Hematopoietic multipotent progenitor cell treated with erythropoietin and hydrocortisone succinate and interleukin-3 and kit ligand, for 6 days (in vitro differentiated cells): ENCODE measurements around the gene ABHD8.

Experiments used
- DNase-seq: peaks from one replicate; pipeline ENCODE4 v3.0.0-alpha.2; 2015

ABHD8 gene

DNA sequence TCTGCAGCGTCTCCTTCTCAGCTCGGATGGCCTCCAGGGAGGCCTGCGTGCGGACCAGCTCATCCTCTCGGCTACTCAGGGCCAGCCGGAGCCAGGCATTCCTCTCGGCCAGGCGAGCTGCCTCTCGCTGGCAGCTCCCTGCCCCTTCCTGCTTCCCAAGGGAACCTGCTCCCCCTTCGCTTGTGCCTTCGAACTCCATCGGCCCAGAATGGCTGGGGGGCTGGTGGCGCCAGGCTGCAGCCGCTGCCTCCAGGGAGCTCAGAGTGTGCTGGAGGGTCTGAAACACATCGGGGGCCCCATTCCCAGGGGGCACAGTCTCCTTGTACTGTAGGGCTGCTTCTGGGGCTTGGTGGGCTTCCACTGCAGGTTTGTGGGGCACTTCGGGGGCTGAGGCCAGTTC, 40.7 kb downstream of the ABHD8 start:
- no peak for DNase-seq

- peak; percentile 93 for DNase-seq
These were observed 42.3 kb downstream of the ABHD8 start for GRCh38 chr19:17260842-17261325.

GRCh38 chr19:17259934-17260333, 43.3 kb downstream of the ABHD8 start:
- DNase-seq, result no peak

GRCh38 chr19:17259118-17259780, 44.0 kb downstream of the ABHD8 start:
- DNase-seq, result no peak

- DNase-seq, result no peak
These were observed 47.1 kb downstream of the ABHD8 start for GRCh38 chr19:17256130-17256529.

- no peak for DNase-seq
These were observed 48.0 kb downstream of the ABHD8 start for GRCh38 chr19:17255150-17255621.

- DNase-seq, result no peak
These were observed 48.6 kb downstream of the ABHD8 start for GRCh38 chr19:17254636-17255035.

GRCh38 chr19:17249887-17250548, 53.2 kb downstream of the ABHD8 start:
- no peak for DNase-seq

DNA sequence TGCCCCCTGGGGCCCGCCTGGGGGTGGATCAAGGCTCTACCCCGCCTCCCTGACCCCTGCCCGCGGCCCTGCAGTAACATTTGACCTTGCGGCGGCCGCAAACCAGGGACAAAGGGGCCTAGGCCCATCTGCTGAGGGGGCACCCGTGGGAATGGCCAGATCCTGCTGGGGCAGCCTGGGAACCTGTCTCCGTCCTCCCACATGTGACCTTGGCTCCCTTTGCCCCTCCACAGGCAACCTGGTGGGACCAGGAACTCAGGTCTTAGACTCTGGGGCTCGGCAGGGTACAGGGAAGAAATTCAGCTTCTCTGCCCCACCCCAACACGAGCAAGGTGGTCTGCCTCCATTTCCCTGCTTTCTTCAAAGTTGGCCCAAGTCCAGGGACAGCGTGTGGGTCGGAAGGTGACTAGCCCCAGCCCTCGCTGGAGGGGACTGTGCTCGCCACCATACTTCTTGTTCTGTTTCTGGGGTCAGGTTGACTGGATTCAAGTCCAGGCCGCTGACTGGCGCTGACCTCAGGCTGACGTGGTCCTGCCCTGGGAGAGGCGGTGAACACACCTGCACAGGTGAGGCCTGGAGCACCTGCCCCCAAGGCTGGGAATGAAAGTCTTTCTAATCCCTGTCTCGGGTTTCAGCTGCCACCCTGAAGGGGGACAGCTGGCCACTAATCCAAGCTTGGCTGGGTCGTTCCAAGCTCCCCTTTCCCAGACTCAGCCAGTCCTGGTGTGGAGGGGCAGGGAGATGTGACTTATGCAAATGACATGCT, 55.0 kb downstream of the ABHD8 start:
- no peak for DNase-seq

- no peak for DNase-seq
These were observed 56.4 kb downstream of the ABHD8 start for GRCh38 chr19:17246681-17247425.

DNA sequence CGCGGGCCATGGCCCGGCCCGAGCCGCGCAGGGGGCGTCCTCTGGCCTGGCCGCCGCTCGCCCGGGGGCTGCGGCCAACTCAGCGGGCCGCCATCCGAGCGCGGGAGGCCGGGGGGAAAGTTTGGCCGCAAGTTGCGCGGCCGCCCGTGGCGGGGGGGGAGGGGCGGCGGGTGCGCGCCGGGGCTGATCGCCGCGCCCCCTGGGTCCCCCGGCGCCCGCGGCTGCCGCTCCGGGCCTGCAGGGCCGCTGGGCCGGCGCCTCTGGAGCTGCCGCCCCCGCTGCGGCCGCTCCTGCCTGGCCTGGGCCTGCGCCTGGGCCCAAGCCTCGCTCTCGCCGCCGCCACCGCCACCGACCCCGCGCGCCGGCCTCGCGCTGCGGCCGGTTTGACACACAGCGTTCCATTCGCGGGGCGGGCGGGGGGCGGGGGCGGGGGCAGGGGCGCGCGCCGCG, 57.7 kb downstream of the ABHD8 start, which contains the start of gene NR2F6:
NR2F6 (minus strand) TSS at position 385 of the 450 bp plus-strand sequence. CDS start 699 bp downstream, outside the sequence.
- no peak for DNase-seq

DNA sequence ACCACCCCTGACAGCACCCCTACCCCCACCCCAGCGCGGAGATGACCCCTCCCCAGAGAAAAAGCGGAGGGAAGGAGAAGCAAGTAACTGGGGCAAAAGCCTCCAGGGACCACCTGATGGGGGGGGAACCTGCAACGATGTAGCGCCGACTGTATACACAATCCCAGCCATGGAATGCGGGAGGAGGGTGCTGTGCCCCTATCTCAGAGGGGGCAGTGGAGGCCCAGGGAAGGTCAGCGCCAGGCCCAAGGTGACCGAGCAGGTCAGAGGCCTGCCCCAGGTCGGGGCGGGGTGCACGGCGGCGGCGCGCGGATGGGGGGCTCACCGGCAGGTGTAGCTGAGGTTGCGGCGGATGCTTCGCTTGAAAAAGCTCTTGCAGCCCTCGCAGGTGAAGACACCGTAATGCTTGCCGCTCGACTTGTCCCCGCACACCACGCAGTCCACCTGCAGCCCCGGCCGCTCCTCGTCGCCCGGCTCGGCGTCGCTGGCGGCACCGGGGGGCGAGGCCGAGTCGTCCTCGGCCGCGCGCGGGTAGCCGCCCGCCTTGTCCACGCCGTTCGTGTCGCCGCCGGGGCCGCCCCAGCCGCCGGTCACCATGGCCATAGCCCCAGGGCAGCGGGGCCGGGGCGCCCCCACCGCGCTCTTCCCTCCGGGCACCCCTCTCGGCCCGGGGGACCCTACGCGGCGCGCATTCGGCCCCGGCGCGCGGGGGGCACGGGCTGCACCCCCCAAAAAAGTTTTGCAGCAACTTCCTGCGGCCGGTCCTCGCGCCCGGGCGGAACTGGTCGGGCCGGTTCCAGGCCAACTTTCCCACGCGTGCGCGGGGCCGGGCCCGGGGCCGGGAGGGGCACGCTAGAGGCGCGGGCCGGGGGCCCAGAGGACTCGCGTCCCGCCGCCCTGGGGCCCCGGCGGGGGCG, 58.3 kb downstream of the ABHD8 start:
- no peak for DNase-seq

GRCh38 chr19:17243830-17244617, 59.2 kb downstream of the ABHD8 start:
- no peak for DNase-seq

GRCh38 chr19:17243211-17243829, 59.9 kb downstream of the ABHD8 start:
- no peak for DNase-seq

DNA sequence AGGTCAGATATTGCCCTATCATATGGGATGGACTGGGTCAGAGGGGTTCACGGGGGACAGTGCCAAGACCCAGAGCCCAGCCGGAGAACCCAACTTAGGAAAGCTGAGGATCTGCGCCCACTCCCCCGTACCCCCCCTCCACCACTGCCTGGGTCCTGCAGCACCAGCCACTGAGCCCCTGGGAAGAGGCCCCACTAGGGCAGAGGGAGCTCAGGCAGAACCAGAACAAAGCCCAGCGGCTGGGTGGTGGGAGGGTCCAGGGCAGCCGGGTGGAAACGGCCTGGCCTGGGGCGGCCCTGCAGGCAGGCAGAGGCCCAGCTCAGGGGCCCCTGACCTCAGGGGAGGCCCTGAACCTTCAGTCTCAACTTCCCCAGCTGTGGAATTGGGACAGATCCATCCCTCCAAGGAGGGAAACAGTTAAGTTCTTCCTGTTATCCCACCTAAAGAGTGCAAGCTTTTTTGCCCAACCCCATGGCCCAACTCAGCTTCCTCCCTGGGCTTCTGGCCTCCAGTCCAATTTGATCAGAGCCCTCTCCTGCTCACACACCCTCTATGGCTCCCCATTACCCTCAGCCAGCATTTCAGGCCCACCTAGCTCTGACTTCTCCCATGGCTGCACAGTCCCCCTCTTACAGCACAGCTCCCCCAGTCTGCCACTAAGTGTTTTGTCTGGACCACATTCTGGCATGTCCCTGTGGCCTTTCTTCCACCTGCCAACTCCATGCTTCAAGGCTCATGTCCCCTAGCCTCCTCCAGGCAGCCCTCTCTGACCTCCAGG, 60.6 kb downstream of the ABHD8 start:
- DNase-seq, result no peak
